OCI-LY3 (cell line): ENCODE data around the gene TMEM255B.

Source experiments
- H2AFZ ChIP-seq: fragments of 200-600, 300-600 bp; shearing (Covaris generic); 2 replicates; pipeline ENCODE4 v1.6.0; 2014; ENCODE audit warnings: antibody characterized with exemption, low read depth, low read length
- H3K27ac ChIP-seq: fragments of 200-600, 300-600 bp; sonication (generic); 2 replicates; pipeline ENCODE4 v1.5.1; 2014; ENCODE audit warnings: mild to moderate bottlenecking, low read length, moderate library complexity, mixed read lengths
- H3K27me3 ChIP-seq: fragments of 200-600, 300-600 bp; sonication (generic); 2 replicates; pipeline ENCODE4 v1.6.1; 2014; ENCODE audit warnings: low read depth, low read length, mixed read lengths
- H3K36me3 ChIP-seq: fragments of 200-600, 300-600 bp; sonication (generic); replicated peaks from 2 replicates; pipeline ENCODE3; 2014; ENCODE audit warnings: low read depth, low read length, mixed read lengths
- H3K4me1 ChIP-seq: fragments of 300-600, 200-600 bp; sonication (generic); 2 replicates; pipeline ENCODE4 v1.6.1; 2014; ENCODE audit warnings: low read length, mixed read lengths
- H3K4me2 ChIP-seq: fragments of 200-600, 300-600 bp; sonication (generic); 2 replicates; pipeline ENCODE4 v1.6.1; 2014; ENCODE audit warnings: low read length, mixed read lengths
- H3K4me3 ChIP-seq: fragments of 300-600, 200-600 bp; sonication (generic); 2 replicates; pipeline ENCODE4 v1.5.1; 2014; ENCODE audit warnings: antibody characterized with exemption, mild to moderate bottlenecking, low read length, moderate library complexity
- H3K79me2 ChIP-seq: fragments of 300-600, 200-600 bp; shearing (Covaris generic); 2 replicates; pipeline ENCODE4 v1.6.1; 2014; ENCODE audit warnings: mild to moderate bottlenecking, low read length, mixed read lengths
- H3K9ac ChIP-seq: fragments of 300-600, 200-600 bp; shearing (Covaris generic); 2 replicates; pipeline ENCODE4 v1.6.0; 2014; ENCODE audit warnings: mild to moderate bottlenecking, low read length, moderate library complexity
- H3K9me3 ChIP-seq: fragments of 200-600, 300-600 bp; shearing (Covaris generic); 2 replicates; pipeline ENCODE4 v1.6.1; 2014; ENCODE audit warnings: low read length, mixed read lengths; ENCODE audit not compliant: insufficient read depth
- H4K20me1 ChIP-seq: fragments of 200-600, 300-600 bp; sonication (generic); 2 replicates; pipeline ENCODE4 v1.6.1; 2016; ENCODE audit warnings: low read length, mixed read lengths; ENCODE audit not compliant: insufficient read depth
- EZH2phosphoT487 ChIP-seq: fragments of 200-600 bp; shearing (Covaris generic); IDR thresholded peaks from 2 replicates; pipeline ENCODE4 v1.6.1; 2018; ENCODE audit warnings: antibody characterized with exemption, mixed run types, low read depth
- TF ChIP-seq, protein P1 (sequence below): fragments of 200-600, 300-600 bp; sonication (generic); IDR thresholded peaks from 2 replicates; pipeline ENCODE4 v1.5.1; 2014; ENCODE audit warnings: antibody characterized with exemption, low read length, low read depth

The TMEM255B gene

DNA sequence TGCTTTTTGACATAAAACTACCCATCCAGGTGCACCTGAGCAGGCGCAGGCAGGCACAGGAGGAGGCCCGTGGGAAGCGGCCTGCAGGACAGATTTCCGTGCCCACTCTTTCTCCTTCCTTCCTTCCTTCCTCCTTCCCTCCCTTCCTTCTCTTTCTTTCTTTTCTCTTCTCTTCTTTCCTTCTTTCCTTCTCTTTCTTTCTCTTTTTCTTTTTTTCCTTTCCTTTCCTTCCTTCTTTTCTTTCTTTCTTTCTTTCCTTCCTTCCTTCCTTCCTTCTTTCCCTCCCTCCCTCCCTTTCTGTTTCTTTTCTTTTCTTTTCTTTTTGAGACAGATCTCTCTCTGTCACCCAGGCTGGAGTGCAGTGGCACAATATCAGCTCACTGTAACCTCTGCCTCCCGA lies 21.2 kb upstream of the TMEM255B start:
- Histone ChIP-seq H3K4me3 (no peak overlapping the region), H3K4me2 (no peak overlapping the region), H3K9ac (no peak overlapping the region), H3K27me3 (no peaks in the 10 kb centered on the region), H3K79me2 (no peaks in the 10 kb centered on the region), H4K20me1 (no peaks in the 10 kb centered on the region), H3K36me3 (no peaks in the 10 kb centered on the region), H3K9me3 (peaks cover 2% of the 10 kb centered on the region; the same call in 1 of the 2 replicates), H3K27ac (no peak overlapping the region), H3K4me1 (no peaks in the 10 kb centered on the region), H2AFZ (no peak overlapping the region)
- no peak for TF ChIP-seq EZH2phosphoT487
- TF ChIP-seq, protein P1, sequence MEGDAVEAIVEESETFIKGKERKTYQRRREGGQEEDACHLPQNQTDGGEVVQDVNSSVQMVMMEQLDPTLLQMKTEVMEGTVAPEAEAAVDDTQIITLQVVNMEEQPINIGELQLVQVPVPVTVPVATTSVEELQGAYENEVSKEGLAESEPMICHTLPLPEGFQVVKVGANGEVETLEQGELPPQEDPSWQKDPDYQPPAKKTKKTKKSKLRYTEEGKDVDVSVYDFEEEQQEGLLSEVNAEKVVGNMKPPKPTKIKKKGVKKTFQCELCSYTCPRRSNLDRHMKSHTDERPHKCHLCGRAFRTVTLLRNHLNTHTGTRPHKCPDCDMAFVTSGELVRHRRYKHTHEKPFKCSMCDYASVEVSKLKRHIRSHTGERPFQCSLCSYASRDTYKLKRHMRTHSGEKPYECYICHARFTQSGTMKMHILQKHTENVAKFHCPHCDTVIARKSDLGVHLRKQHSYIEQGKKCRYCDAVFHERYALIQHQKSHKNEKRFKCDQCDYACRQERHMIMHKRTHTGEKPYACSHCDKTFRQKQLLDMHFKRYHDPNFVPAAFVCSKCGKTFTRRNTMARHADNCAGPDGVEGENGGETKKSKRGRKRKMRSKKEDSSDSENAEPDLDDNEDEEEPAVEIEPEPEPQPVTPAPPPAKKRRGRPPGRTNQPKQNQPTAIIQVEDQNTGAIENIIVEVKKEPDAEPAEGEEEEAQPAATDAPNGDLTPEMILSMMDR, result no peak

- H3K27ac ChIP-seq, result no peak overlapping the region
- H4K20me1 ChIP-seq, result no peaks in the 10 kb centered on the region
- no peak overlapping the region for H3K4me2 ChIP-seq
- H3K79me2 ChIP-seq, result no peaks in the 10 kb centered on the region
- no peaks in the 10 kb centered on the region for H3K36me3 ChIP-seq
- TF ChIP-seq EZH2phosphoT487, result no peak
- H3K9ac ChIP-seq, result no peak overlapping the region
- no peaks in the 10 kb centered on the region for H3K9me3 ChIP-seq
- H3K4me3 ChIP-seq, result no peak overlapping the region
- H3K27me3 ChIP-seq, result no peaks in the 10 kb centered on the region
- H2AFZ ChIP-seq, result no peak overlapping the region
- no peaks in the 10 kb centered on the region for H3K4me1 ChIP-seq
These were observed 19.3 kb upstream of the TMEM255B start for GRCh38 chr13:113739527-113740285.

DNA sequence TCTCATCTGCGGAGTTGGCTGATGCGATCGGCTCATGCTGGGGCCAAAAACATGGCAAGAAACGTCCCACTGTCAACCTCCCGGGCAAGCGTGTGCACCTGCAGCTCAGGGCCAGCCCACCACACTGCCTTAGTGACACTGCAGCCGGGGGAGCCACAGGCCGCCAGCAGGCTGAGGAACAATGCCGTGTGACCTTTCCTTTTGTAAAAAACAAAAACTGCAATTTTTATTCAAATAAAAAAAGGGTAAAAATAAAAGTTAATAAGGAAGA lies 18.8 kb upstream of the TMEM255B start:
- Histone ChIP-seq H3K4me1 (no peaks in the 10 kb centered on the region), H3K4me2 (no peak overlapping the region), H3K27ac (no peak overlapping the region), H3K4me3 (no peak overlapping the region), H3K9me3 (no peaks in the 10 kb centered on the region), H3K9ac (no peak overlapping the region), H3K36me3 (no peaks in the 10 kb centered on the region), H4K20me1 (no peaks in the 10 kb centered on the region), H2AFZ (no peak overlapping the region), H3K79me2 (no peaks in the 10 kb centered on the region), H3K27me3 (no peaks in the 10 kb centered on the region)
- TF ChIP-seq, protein P1, result no peak

GRCh38 chr13:113740661-113741060 lies 18.4 kb upstream of the TMEM255B start:
- no peaks in the 10 kb centered on the region for H3K27me3 ChIP-seq
- TF ChIP-seq, protein P1, result no peak
- TF ChIP-seq EZH2phosphoT487, result no peak
- H3K9me3 ChIP-seq, result no peaks in the 10 kb centered on the region
- no peaks in the 10 kb centered on the region for H3K36me3 ChIP-seq
- H3K27ac ChIP-seq, result no peak overlapping the region
- H3K79me2 ChIP-seq, result no peaks in the 10 kb centered on the region
- no peaks in the 10 kb centered on the region for H4K20me1 ChIP-seq
- H2AFZ ChIP-seq, result no peak overlapping the region
- H3K4me3 ChIP-seq, result no peak overlapping the region
- H3K4me2 ChIP-seq, result no peak overlapping the region
- no peak overlapping the region for H3K9ac ChIP-seq
- no peaks in the 10 kb centered on the region for H3K4me1 ChIP-seq
